HepG2 (cell line): ENCODE data around the gene ANKS3. TPM values are rescaled to one million over a fixed set of nuclear protein-coding genes. Genes with fewer than 3 reads are reported as not detected.

Experiments
- BRD4 ChIP-seq: sonication (generic); formaldehyde crosslinking; IDR thresholded peaks from 2 replicates; pipeline ENCODE4 v1.4.0; 2020; ENCODE audit warnings: missing genetic modification reagents
- GABPA ChIP-seq, 2 experiments: IDR thresholded peaks; 2 replicates each; pipeline ENCODE4 v1.6.1; 2011 to 2016; ENCODE audit warnings: low read depth in 2 of 2, low read length in 1 of 2, missing biosample characterization in 1 of 2, missing genetic modification characterization in 1 of 2
- HMG20A ChIP-seq: IDR thresholded peaks from 2 replicates; pipeline ENCODE4 v1.6.1; 2016; ENCODE audit warnings: borderline replicate concordance
- HNF1B ChIP-seq: sonication (generic); formaldehyde crosslinking; IDR thresholded peaks from 2 replicates; pipeline ENCODE4 v1.5.1; 2020; ENCODE audit warnings: mild to moderate bottlenecking, moderate library complexity, missing genetic modification reagents
- IKZF4 ChIP-seq: sonication (generic); formaldehyde crosslinking; IDR thresholded peaks from 2 replicates; pipeline ENCODE4 v1.5.1; 2020; ENCODE audit warnings: borderline replicate concordance, mild to moderate bottlenecking, low read depth, missing genetic modification reagents; ENCODE audit errors: not compliant biosample characterization
- MNT ChIP-seq: fragments of 450-650 bp; IDR thresholded peaks from 2 replicates; pipeline ENCODE4 v1.6.1; 2016
- MYPOP ChIP-seq: sonication (generic); formaldehyde crosslinking; IDR thresholded peaks from 2 replicates; pipeline ENCODE4 v1.8.1; 2023; ENCODE audit warnings: mild to moderate bottlenecking, moderate library complexity, missing genetic modification reagents
- PRDM15 ChIP-seq: sonication (generic); formaldehyde crosslinking; IDR thresholded peaks from 2 replicates; pipeline ENCODE4 v1.4.0; 2020; ENCODE audit warnings: missing genetic modification reagents
- RERE ChIP-seq: IDR thresholded peaks from 2 replicates; pipeline ENCODE4 v1.6.1; 2016; ENCODE audit warnings: low read depth, missing genetic modification reagents, missing compliant biosample characterization
- ZBTB2 ChIP-seq: sonication (generic); formaldehyde crosslinking; IDR thresholded peaks from 2 replicates; pipeline ENCODE4 v1.8.0; 2022; ENCODE audit warnings: low read depth, missing genetic modification reagents
- polyA plus RNA-seq, 8 experiments: library from polyadenylated mRNA; depleted of rRNA in 3 of 8; stranded (reverse) in 7 of 8; unstranded in 1 of 8; fragments of >200 nt; fragmentation: Illumina TruSeq in 4 of 8; extraction: Trizol in 4 of 8; gene quantifications; 2 replicates each; pipeline versions ENCODE4 v1.2.1 to v1.2.3, GENCODE V29; 2011 to 2016; ENCODE audit warnings: low read depth in 4 of 8, missing spikeins in 1 of 8, mixed read lengths in 1 of 8; ENCODE audit not compliant: insufficient read depth in 1 of 8
- total RNA-seq, 5 experiments: library from RNA; depleted of rRNA; stranded (reverse); fragments of >200 nt; fragmentation: Illumina TruSeq; extraction: Trizol; gene quantifications; 2 replicates each; pipeline ENCODE4 v1.2.3, GENCODE V29; 2016; ENCODE audit warnings: low read depth in 1 of 5

Gene ANKS3
- total and polyA plus RNA-seq, 2 of the 13 experiments (the other 11 are each of a cell fraction or from before 2014, with no cell fraction given) = 11.4 to 15.9 TPM

- TF ChIP-seq RERE (CRISPR knock-in tag) = 0 out of 2 replicates have a peak, but pooled peaks have one; percentile 1
- TF ChIP-seq MYPOP = peak; percentile 47; the same call in 1 of the 2 replicates
- TF ChIP-seq MNT = peak; percentile 73
- no peak for TF ChIP-seq BRD4 (CRISPR knock-in tag)
- 0 out of 2 replicates have a peak, but pooled peaks have one; percentile 29 for TF ChIP-seq HNF1B (CRISPR knock-in tag)
- no peak for TF ChIP-seq PRDM15
- 0 out of 2 replicates have a peak, but pooled peaks have one; percentile 13 for TF ChIP-seq HMG20A (CRISPR knock-in tag)
- TF ChIP-seq GABPA (IDR thresholded peaks at IDR 0.05; ENCODE audit: low read depth, low read length) = 0 out of 2 replicates have a peak, but pooled peaks have one; percentile 14
- no peak for TF ChIP-seq GABPA (CRISPR knock-in tag; IDR thresholded peaks at IDR 0.05; ENCODE audit: low read depth)
- TF ChIP-seq IKZF4 (CRISPR knock-in tag) = no peak
- TF ChIP-seq ZBTB2 (CRISPR knock-in tag) = no peak
Observed at GRCh38 chr16:4734730-4735535, 862 bp upstream of the ANKS3 start (continued).
